ENCODE data around the gene EPO.

EPO gene

GRCh38 chr7:100720279-100720670 is at the start of gene EPO:
Gene EPO, plus strand, starts transcription at chr7:100720468. Its CDS starts 513 bp downstream, at chr7:100720981.
- no peak within 1 kb of the TSS for H3K4me3 Mint-ChIP-seq

GRCh38 chr7:100671353-100672327 is 48.6 kb upstream of the EPO start:
- no peak for ATAC-seq
- H3K4me3 Mint-ChIP-seq = no peak overlapping the region
- H3K9me3 Mint-ChIP-seq = peaks cover 2% of the 10 kb centered on the region
- H3K36me3 Mint-ChIP-seq = peaks cover 4% of the 10 kb centered on the region
- no peaks in the 10 kb centered on the region for H3K27me3 Mint-ChIP-seq
- H3K4me1 Mint-ChIP-seq = peaks cover 19% of the 10 kb centered on the region
- no peak overlapping the region for H3K27ac Mint-ChIP-seq

More at GRCh38 chr7:100720279-100720670, at the start of gene EPO:
- peaks cover 77% of the 10 kb centered on the region for H3K27me3 Mint-ChIP-seq
- no peak for ATAC-seq
- peaks cover 5% of the 10 kb centered on the region for H3K4me1 Mint-ChIP-seq
- H3K27ac Mint-ChIP-seq = no peak within 1 kb of the TSS
- peaks cover 14% of the 10 kb centered on the region for H3K9me3 Mint-ChIP-seq
- peaks cover 14% of the 10 kb centered on the region for H3K36me3 Mint-ChIP-seq

DNA sequence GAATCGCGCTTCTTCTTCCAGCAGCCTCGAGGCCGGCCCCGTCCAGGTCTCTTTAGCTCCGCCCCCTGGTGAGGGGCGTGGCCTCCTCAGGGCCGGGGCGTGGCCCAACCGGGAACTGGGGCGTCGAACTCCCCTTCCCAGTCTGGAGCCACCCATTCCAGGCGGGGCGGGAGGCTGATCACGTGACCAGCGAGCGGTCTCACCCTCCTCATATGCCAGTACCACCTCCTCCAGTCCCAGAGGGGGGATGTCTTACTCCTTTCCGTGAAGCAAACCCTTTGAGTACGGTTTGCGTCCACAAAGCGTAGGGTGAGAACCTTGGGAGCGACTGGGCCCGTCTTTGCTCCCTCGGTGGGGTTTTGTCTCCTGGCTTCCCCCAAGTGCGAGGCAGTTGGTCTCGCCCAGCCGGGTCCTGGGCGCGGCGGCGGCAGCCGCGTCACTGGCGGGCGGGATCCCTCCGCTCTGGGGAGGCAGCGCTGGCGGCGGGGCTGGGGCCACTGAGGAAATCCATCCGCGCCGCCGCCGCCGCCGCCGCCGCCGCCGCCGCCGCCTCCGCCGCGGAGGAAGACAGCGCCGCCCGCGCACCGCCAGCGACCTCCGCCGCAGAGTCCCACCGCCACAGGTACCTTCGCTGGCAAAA is 46.8 kb upstream of the EPO start, which contains the start of gene GNB2:
GNB2 (plus strand) TSS at position 439 of the 640 bp plus-strand sequence. CDS start 2,526 bp downstream, outside the sequence.
- Mint-ChIP-seq H3K27ac (peak within 1 kb of the TSS; percentile 92), H3K4me1 (peaks cover 20% of the 10 kb centered on the region), H3K4me3 (peak within 1 kb of the TSS; percentile 97), H3K27me3 (no peaks in the 10 kb centered on the region), H3K9me3 (no peaks in the 10 kb centered on the region), H3K36me3 (peaks cover 20% of the 10 kb centered on the region)
- peak; percentile 86 for ATAC-seq

DNA sequence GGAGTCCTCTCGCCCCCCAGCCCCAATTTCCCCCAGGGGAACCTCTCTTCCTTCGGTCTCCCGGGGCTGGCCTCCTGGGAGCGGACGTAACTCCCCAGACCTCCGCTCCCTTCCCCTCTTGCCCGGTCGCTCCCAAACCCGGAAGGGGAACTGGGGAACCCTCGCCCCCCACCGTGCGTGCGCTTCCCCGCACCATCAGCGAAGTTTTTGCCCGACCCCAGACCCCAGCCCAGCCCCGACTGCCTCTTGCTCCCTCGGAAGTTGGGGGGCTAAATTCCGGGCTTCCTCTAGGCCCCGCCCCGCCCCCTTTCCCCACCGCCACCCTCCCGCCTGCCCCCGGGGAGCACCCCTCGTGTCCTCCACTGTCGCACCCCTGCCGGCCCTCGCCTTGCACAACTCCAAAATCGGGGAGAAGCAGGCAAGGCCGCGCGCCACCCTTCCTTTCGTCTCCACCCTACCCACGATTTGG is 46.3 kb upstream of the EPO start:
- ATAC-seq = peak; percentile 1
- no peaks in the 10 kb centered on the region for H3K9me3 Mint-ChIP-seq
- peaks cover 22% of the 10 kb centered on the region for H3K36me3 Mint-ChIP-seq
- peak overlapping the region; percentile 97 for H3K4me3 Mint-ChIP-seq
- H3K4me1 Mint-ChIP-seq = peaks cover 23% of the 10 kb centered on the region
- no peaks in the 10 kb centered on the region for H3K27me3 Mint-ChIP-seq
- H3K27ac Mint-ChIP-seq = peak overlapping the region; percentile 92

DNA sequence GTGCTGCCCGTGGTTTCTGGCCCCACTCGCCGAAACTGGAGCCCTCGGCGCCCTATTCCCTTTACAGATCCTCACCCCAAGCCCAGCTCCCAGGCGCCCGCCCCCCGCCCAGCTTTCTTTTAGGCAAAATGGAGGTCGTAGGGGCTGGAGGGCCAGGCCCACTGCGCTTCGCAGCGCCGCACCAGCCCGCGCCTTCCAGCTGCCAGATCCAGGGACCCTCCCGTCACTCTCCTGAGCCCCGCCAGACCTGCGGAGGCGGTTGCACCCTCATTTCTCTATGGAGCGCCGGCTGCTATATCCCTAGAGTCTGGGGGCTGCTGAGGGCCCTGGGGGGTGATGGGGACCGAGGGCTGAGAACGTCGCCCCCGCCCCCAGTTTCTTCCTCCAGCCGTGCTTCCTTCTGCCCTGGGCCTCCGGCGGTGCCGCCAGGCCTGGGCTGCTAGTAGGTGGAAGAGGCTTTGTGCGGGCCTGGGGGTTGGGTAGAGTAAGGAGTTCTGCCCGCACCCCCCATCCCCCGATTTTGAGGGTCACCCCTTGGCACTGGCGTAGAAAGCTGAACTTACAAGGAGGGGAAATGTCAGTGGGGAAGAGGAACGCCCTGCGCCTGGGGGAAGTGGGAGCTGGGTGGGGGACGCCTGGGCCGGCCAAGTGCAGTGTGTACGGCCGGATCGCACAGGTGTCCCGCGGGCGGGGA is 45.7 kb upstream of the EPO start:
- Mint-ChIP-seq H3K27ac (peak overlapping the region; percentile 92), H3K4me3 (peak overlapping the region; percentile 97), H3K9me3 (no peaks in the 10 kb centered on the region), H3K27me3 (no peaks in the 10 kb centered on the region), H3K4me1 (peaks cover 29% of the 10 kb centered on the region), H3K36me3 (peaks cover 27% of the 10 kb centered on the region)
- ATAC-seq = no peak

DNA sequence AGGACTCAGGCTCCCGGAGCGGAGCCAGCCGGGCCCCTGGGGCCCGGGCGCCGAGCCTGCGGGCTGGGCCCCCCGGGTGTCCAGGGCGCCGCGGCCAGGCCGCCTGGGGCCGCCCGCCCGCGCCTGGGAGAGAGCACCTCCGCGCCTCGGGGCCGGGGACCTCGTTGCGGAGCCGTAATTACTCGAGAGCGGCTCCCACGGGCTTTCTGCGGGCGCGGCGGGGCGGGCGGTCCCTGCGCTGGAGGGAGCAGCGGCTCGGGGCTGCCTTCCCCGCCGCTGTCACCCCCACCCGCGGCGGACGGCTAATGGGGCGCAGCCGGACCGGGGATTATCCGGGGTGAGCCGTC is 45.2 kb upstream of the EPO start:
- Mint-ChIP-seq H3K9me3 (no peaks in the 10 kb centered on the region), H3K4me3 (peak overlapping the region; percentile 97), H3K4me1 (peaks cover 29% of the 10 kb centered on the region), H3K27me3 (no peaks in the 10 kb centered on the region), H3K27ac (peak overlapping the region; percentile 92), H3K36me3 (peaks cover 30% of the 10 kb centered on the region)
- no peak for ATAC-seq

DNA sequence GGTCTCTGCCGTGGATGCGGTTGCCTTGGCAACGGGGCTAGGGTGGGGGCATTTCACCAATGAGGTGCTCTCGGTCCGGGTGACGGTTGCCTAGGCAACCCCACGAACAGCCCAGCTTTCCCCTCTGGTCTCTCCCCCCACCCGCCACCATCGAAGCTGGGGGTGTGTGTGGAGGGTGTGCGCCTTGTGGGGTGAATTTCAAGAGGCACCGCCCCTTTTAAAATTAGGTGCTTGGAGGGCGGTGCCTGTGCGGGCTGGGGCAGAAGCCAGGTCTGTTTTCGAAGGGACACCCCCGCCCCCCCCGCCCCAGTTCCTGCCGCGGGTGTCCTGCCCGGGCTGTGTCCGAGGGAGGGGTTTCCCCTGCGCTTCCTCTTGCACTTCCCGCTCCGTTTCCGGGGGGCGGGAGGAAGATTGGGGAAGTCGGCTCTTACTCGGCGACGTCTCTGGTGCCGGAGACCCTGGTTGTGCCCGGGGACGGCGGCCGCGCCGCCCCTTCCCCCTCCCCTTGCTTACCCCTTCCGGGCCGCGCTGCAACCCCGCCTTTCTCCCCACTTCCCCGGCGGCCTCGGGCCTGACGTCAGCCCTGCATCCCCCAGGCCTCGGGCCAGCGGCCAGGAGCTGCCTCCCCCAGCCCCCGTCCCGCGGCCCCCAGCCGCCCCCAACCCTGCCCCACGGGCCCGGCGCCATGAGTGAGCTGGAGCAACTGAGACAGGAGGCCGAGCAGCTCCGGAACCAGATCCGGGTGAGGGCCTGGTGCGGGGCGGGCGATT is 44.5 kb upstream of the EPO start:
- no peaks in the 10 kb centered on the region for H3K27me3 Mint-ChIP-seq
- peaks cover 33% of the 10 kb centered on the region for H3K36me3 Mint-ChIP-seq
- peak; percentile 61 for ATAC-seq
- H3K9me3 Mint-ChIP-seq = no peaks in the 10 kb centered on the region
- peaks cover 29% of the 10 kb centered on the region for H3K4me1 Mint-ChIP-seq
- H3K27ac Mint-ChIP-seq = peak overlapping the region; percentile 71
- H3K4me3 Mint-ChIP-seq = peak overlapping the region; percentile 81

DNA sequence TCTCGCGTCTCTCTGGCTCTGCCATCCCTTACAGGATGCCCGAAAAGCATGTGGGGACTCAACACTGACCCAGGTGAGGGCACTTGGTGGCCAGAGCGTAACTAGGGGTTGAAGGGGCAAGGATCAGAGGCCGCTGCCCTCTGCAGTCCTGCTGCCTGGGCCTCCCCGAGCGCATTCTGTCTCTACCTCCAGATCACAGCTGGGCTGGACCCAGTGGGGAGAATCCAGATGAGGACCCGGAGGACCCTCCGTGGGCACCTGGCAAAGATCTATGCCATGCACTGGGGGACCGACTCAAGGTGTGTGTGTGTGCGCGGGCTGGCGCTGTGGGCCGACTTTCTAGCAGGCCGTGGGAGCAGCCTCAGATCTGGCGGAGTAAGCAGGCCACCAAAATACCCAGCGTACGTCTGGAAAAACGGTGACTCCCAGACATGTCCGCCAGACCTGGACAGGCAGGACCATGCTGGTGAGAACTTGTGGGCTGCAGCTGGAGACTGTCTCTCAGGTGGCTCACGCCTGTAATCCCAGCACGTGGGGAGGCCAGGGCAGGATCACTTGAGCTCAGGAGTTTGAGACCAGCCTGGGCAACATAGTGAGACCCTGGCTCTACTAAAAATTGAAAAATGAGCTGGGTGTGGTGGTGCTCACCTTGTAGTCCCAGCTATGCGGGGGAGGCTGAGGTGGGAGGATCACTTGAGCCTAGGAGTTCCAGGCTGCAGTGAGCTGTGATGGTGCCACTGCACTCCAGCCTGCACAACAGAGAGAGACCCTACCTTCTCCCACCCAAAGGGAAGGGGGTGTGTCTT is 43.6 kb upstream of the EPO start:
- no peak for ATAC-seq
- H3K27ac Mint-ChIP-seq = peak overlapping the region; percentile 71
- peaks cover 29% of the 10 kb centered on the region for H3K4me1 Mint-ChIP-seq
- H3K9me3 Mint-ChIP-seq = no peaks in the 10 kb centered on the region
- H3K27me3 Mint-ChIP-seq = no peaks in the 10 kb centered on the region
- peak overlapping the region; percentile 81 for H3K4me3 Mint-ChIP-seq
- H3K36me3 Mint-ChIP-seq = peaks cover 33% of the 10 kb centered on the region

DNA sequence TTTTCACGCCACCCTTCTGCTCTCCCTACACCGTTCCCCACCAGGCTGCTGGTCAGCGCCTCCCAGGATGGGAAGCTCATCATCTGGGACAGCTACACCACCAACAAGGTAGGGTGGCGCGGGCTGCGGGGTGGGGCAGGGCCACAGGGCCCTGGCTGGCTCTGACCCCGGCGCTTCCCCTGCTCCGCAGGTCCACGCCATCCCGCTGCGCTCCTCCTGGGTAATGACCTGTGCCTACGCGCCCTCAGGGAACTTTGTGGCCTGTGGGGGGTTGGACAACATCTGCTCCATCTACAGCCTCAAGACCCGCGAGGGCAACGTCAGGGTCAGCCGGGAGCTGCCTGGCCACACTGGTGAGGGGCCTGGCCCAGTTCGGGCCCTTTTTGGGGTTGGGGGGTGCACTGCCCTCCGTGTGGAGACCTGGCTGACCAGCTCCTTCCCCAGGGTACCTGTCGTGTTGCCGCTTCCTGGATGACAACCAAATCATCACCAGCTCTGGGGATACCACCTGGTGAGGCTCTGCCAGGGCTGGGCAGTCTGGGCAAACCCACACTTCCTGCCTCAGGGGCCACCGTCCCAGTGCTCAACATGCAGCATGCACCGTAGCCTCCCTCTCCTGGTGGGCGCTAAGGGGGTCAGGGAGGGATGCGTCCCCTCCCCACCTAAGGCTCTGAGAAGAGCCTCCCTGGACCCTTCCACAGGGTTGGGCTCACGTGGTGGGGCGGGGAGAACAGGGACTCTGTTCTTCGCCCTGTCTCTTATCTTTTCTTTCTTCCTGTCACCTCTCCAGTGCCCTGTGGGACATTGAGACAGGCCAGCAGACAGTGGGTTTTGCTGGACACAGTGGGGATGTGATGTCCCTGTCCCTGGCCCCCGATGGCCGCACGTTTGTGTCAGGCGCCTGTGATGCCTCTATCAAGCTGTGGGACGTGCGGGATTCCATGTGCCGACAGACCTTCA is 42.7 kb upstream of the EPO start:
- ATAC-seq = no peak
- Mint-ChIP-seq H3K9me3 (no peaks in the 10 kb centered on the region), H3K27me3 (no peaks in the 10 kb centered on the region), H3K4me3 (peak overlapping the region; percentile 58), H3K36me3 (peaks cover 33% of the 10 kb centered on the region), H3K4me1 (peaks cover 29% of the 10 kb centered on the region), H3K27ac (peak overlapping the region; percentile 14)

GRCh38 chr7:100678291-100678984 is 41.8 kb upstream of the EPO start:
- Mint-ChIP-seq H3K4me3 (no peak overlapping the region), H3K4me1 (peaks cover 23% of the 10 kb centered on the region), H3K27ac (peak overlapping the region; percentile 14), H3K9me3 (no peaks in the 10 kb centered on the region), H3K36me3 (peaks cover 38% of the 10 kb centered on the region), H3K27me3 (no peaks in the 10 kb centered on the region)
- no peak for ATAC-seq

- Mint-ChIP-seq H3K27ac (no peak overlapping the region), H3K9me3 (no peaks in the 10 kb centered on the region), H3K4me3 (no peak overlapping the region), H3K4me1 (peaks cover 23% of the 10 kb centered on the region), H3K27me3 (no peaks in the 10 kb centered on the region), H3K36me3 (peaks cover 39% of the 10 kb centered on the region)
- no peak for ATAC-seq
Observed at GRCh38 chr7:100679129-100679926, 40.9 kb upstream of the EPO start.
